GM21619 (cell line): Measurements from ENCODE around the gene CARD9.

Experiments used
- ATAC-seq: cut with Tn5 transposase; IDR thresholded peaks from one replicate; pipeline ENCODE4 v1.9.1; 2021; ENCODE audit not compliant: unreplicated experiment

CARD9 gene

DNA sequence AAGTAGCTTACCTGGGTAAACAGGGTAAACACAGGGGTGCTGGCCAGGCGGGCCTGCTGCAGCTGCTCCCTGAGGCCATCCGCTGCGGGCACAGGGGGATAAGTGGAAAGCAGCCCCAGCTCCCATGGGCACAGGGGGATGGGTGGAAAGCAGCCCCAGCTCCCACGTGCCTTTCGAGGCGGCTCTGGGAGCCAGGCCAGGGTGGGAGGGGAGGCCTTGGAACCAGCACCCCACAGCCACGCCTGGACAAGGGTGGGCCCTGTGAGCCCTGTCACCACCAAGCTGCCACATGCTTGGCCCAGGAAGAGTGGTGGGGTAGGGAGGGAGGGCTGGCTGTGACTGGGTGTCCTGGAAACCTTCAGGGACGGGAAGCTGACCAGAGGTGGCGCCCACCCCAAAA is 7.8 kb upstream of the CARD9 start:
- ATAC-seq = no peak

DNA sequence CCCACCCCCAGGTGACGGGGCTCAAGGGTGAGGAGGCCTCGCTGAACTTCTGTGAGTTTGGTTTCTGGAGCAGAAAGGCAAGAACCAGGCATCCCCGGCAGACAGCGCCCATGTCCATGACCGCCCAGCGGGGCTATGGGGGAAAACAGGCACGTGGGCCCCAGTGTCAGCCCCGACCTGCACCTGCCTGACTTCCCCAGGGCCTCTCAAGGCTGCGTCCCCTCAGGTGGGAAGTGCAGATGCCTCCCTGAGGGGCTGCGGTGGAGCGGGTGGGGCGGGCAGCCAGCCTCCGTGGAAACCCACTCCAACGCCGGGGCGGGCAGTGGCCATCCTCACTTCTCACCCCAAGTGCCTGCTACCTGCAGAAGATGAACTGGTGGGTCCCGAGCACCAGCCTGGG is 6.9 kb upstream of the CARD9 start:
- no peak for ATAC-seq

DNA sequence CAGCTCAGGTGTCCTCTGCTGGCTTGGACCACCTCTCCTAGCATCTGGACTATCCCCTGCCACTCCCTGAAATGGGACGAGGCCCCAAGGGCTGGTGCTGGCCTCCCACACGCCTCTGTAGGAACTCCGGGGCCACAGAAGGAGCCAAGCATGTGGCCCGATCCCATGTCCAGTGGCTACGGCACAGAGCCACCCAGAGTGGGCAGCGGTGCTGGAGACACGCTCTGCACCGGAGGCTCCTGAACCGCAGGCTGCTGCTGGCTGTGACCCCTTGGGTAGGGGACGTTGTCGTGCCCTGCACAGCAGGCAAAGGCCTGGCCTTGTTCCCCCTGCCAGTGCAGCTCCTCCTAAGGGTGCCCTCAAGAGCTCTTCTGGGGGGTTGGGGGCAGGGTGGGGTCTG is 6.4 kb upstream of the CARD9 start:
- no peak for ATAC-seq

- ATAC-seq = no peak
These were observed 5.9 kb upstream of the CARD9 start for GRCh38 chr9:136379401-136379800.

DNA sequence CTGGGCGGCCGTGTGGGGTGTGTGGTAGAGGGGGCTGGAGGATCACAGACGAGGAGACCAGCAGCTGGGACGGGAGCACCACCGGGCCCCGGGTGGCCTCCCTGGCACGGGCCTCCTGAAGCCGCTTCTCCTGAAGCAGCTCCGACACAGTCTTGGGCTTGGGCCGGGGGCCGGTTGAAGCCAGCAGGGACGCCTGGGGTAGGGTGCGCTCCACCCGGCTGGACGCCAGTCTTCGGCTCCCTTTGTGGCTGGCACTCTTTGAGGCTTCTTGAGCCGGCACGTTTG is 5.5 kb upstream of the CARD9 start:
- no peak for ATAC-seq

DNA sequence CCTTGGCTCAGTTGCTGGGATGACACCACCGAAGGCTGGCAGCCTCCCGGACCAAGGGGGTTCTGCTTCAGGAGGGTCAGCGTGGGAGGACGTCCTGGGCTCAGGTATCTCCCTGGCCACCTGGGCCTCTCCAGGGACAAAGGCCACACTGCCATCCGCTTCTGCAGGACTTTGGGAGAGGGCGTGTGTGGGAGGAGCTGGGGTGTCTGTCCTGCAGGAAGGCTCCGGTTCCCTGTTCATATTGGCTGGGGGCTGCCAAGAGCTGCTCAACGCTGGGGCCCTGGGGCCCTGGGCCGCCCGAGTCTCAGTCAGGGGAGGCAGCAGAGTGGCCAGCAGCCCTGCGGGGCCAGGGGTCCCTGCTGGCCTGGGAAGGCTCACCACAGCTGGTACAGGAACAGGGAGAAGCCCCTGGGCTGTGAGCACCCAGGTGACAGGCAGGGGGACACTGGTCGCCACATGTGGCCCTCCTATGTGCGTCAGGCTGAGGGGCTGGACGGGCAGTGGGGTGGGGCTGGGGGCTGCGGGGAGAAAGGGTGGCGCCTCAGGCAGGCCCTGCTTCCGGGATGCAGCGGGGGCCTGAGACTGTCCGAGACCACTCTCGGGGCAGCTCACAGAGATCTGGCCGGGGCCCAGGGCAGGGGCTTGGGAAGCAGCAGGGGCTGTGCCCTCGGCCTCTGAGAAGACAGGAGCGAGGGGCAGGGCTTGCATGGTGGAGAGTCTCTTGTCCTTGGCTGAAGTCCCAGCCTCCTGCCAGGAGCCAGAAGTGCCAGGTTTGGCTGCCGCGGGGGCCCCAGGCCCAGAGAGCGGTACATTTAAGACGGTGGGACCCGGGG is 4.9 kb upstream of the CARD9 start:
- no peak for ATAC-seq

DNA sequence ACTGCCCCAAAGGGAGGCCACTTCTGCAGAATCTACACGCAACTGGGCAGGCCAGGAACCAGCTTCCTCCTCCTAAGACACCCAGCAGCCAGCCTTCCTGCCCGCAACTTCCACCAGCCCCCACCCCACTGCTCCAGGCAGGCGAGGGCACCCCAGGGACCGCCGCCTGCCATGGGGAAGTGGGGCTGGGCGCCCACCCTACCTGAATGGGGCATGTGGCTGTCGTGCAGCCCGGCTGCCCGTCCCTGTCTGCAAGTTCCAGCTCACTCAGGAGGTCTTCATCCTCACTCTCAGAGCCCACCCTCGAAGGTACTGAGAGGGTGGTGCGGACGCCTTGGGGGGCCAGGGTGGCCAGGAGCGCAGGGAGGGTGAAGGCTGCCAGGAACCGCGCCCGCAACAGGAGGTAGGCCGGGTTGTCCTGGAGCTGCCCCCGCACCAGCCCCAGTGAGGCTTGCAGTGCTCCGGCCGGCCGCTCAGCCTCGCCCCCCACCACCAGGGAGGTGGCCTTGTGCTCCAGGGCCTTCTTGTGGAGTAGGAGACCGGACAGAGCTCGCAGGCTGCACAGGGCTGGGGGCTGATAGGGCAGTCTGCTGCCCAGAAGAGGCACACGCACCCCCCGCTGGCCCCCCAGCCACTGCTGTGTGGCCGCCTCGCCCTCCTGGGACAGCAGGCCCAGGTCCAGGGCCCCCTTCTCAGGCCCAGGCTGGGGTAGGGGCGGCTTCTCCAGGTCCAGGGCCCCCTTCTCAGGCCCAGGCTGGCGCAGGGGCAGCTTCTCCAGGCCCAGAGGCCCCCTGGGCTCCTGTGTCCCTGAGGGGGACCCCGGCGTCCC is 4.1 kb upstream of the CARD9 start:
- ATAC-seq = no peak

GRCh38 chr9:136376457-136376856 is 3.0 kb upstream of the CARD9 start:
- ATAC-seq = no peak

- ATAC-seq = no peak
These were observed 1.6 kb upstream of the CARD9 start for GRCh38 chr9:136375096-136375495.

DNA sequence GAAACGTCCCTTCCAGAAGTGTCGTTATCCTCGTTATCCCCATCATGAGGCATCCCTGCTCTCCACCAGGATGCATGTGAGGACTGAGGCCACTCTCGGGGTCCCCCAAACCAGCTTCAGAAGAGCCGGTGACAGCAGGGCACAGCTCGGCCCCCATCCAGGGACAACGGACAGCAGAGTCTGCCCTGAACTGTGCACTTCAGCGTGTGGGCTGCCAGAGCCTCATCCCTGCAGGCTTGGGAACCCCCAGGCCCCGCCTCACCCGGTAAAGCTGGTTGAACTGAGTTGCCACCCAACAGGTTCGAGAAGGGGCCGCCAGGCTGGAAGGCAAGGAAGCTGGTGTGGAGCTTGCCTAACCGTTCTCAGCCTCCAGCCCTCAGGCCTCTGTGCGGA is 710 bp upstream of the CARD9 start:
- no peak for ATAC-seq

GRCh38 chr9:136372561-136373299 is 739 bp downstream of the CARD9 start:
- no peak for ATAC-seq

DNA sequence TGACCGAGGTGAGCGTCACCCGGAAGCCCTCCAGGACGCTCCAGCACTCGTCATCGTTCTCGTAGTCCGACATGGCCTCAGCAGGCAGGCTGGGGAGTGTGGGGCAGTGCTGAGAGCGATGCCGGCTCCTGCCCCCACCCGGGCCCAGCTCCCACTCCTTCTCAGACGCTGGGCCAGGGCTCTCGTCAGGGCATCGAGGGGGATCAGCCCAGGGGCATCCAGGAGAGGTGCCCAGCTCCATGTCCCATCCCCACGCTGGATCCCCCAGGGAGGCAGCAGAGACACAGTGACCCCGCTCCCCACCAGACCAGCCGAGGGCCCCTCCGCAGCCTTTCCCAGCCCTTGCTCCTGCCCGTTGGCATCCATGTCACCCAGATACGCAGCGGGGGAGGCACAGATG is 1.5 kb downstream of the CARD9 start:
- ATAC-seq = no peak

- no peak for ATAC-seq
These were observed 2.0 kb downstream of the CARD9 start for GRCh38 chr9:136371533-136371880.

DNA sequence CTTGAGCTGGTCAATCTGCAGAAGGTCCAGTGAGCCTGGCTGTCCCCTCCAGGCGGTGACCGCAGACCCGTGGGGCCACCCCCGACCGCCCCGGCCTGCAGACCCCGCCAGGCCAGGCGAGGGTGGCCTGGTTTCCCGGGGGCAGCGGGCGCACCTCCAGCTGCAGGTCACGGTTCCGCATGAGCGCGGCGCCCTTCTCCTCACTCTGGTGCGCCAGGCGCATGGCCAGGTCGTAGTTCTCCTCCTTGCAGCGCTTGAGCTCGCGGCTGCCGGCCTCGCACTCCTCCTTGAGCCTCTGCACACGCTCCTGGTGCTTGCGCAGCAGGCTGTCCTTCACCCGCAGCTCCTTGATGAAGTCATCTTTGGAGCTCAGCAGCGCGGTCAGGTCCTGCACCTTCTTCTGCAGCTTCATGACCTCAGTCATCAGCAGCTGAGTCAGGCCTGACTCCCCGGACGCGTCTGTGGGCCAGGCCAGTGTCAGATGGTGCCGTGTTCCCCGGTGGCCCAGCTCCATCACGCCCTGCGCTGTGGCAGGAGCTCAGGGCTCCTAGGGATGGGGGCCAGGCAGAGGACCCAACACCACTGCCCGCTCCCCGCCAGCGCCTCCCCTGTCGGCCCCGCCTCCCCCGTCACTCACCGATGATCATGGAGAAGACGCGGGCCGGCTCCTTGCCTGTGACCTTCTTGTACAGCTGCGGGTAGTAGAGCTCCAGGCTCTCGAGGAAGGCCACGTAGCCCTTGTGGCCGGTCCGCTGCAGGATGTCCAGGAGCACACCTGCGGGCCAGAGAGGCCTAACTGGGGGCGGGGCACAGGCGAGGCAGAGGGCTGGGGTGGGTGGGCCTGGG is 2.6 kb downstream of the CARD9 start:
- no peak for ATAC-seq

DNA sequence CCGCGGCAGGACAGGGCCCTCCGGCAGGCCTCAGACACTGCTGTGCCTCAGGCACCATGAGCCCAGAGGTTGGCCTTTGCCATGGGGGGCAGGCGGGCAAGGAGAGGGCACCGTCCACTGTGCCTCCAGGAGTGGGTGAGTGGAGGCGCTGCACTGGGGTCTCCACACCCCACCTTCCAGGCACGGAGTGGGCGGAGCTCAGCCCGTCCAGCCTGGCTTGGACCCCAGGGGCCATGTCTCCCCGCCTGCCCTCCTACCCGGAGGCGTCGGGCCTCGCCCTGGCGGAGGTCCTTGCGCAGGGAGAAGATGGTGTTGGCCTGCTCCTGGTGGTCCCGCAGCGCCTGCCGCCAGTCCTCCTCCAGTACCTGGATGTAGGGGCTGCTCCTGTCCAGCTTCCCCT is 3.4 kb downstream of the CARD9 start:
- ATAC-seq = no peak

GRCh38 chr9:136368190-136368589 is 5.3 kb downstream of the CARD9 start:
- ATAC-seq = no peak

DNA sequence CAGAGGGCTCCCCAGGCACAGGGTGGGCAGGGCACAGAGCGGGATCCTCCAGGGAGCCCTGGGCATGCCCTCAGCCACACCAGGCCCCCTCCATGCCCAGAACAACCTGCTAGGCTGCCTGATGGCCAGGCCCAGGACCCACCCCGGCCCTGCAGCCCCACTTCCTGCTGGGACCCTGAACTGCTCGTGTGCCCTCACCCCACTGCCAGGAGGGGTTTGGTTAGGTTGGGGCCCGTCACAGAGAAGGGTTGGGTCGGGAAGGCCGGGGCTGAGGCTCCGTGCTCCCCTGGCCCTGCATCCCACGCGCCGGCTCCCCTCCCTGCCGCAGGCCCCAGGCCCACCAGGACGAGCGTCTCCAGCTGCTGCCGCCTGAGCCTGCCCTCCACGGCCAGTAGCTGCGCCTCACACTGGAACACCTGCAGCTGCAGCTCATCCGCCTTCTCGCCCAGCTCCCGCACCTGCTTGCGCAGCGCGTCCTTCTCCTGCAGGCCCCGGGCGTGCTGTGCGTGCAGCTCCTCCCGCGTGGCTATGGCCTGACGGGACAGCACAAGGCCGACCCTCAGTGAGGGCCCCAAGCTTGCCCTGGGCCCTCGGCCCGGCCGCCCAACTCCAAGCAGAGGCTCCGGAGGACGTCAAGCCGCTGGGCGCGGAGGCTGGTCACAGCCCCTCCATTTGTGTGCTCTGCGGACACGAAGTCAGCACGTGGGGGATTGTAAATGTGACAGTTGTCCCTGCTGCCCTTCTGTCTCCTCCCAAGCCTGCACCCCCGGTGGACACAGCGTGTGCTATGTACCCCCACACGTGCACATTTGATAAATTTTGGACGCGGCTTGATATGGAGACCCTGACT is 5.9 kb downstream of the CARD9 start:
- ATAC-seq = no peak

- ATAC-seq = no peak
These were observed 6.6 kb downstream of the CARD9 start for GRCh38 chr9:136366826-136367225.

DNA sequence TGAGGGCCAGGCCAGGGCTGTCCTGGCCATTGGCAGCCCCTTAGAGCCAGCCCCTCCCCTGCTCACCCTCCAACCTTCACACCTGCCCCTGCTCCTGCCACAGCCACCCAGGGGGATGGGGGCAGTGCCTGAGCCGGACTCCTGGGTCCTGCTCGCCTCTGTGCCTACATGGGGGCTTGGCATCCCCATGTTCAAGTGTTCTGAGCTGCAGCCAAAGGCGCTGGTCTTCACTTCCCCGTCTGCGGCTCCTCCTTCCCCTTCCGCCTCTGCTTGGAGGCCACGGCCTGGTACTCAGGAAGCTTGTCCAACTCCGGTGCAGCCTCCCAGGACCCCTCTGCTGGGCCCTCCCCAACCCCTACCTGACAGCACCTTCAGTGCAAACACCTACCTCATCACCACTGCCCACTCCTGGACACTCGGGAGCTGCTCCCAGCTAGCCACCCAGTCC is 7.7 kb downstream of the CARD9 start:
- ATAC-seq = no peak
